CD14-positive monocyte (primary cell): Measurements from ENCODE around the gene XIRP2. TPM values are rescaled to one million over a fixed set of nuclear protein-coding genes. Genes with fewer than 3 reads are reported as not detected.

Experiments used
- DNase-seq, 3 donors: peaks; one replicate each; pipeline ENCODE4 v3.0.0-alpha.2; 2011 to 2022
- H2AFZ ChIP-seq: 2 replicates; pipeline ENCODE4 v1.6.0; 2012; ENCODE audit warnings: mild to moderate bottlenecking, low read depth, low read length, inconsistent platforms; ENCODE audit not compliant: insufficient read depth, poor library complexity, severe bottlenecking
- H3K27ac ChIP-seq, 2 donors: 1 replicate in 1 of 2; 2 replicates in 1 of 2; pipeline ENCODE4 v1.5.1; 2012 to 2013; ENCODE audit warnings: low read length in 2 of 2, control low read depth in 1 of 2, inconsistent platforms in 1 of 2, low read depth in 1 of 2, mild to moderate bottlenecking in 1 of 2
- H3K27me3 ChIP-seq, 2 donors: one replicate each; pipeline versions ENCODE4 v1.6.0 to v1.6.1; 2011 to 2013; ENCODE audit warnings: low read length in 2 of 2; ENCODE audit not compliant: control insufficient read depth in 2 of 2, insufficient read depth in 2 of 2
- H3K36me3 ChIP-seq, 2 donors: replicated peaks in 1 of 2; 1 replicate in 1 of 2; 2 replicates in 1 of 2; pipeline versions ENCODE4 v1.5.1 to v1.6.1; 2012 to 2013; ENCODE audit warnings: low read length in 2 of 2, control low read depth in 1 of 2, inconsistent platforms in 1 of 2, mild to moderate bottlenecking in 1 of 2; ENCODE audit not compliant: insufficient read depth in 2 of 2, control insufficient read depth in 1 of 2
- H3K4me1 ChIP-seq, 2 donors: 1 replicate in 1 of 2; 2 replicates in 1 of 2; pipeline versions ENCODE4 v1.5.1 to v1.6.1; 2012 to 2013; ENCODE audit warnings: low read length in 2 of 2, control low read depth in 1 of 2, inconsistent platforms in 1 of 2, mild to moderate bottlenecking in 1 of 2, moderate library complexity in 1 of 2; ENCODE audit not compliant: insufficient read depth in 2 of 2, control insufficient read depth in 1 of 2
- H3K4me2 ChIP-seq: replicated peaks from 2 replicates; pipeline ENCODE3; 2012; ENCODE audit warnings: low read length, moderate library complexity, mild to moderate bottlenecking; ENCODE audit not compliant: poor library complexity, severe bottlenecking; ENCODE audit errors: extremely low read depth
- H3K4me3 ChIP-seq, 3 experiments: fragments of 200-600 bp in 1 of 3; sonication (generic) in 1 of 3; replicated peaks in 1 of 3; 1 replicate in 2 of 3; 2 replicates in 1 of 3; pipeline ENCODE4 v1.5.1; 2011 to 2013; ENCODE audit warnings: low read length in 3 of 3, mild to moderate bottlenecking in 3 of 3, control low read depth in 2 of 3, low read depth in 2 of 3, inconsistent platforms in 1 of 3, moderate library complexity in 1 of 3
- H3K79me2 ChIP-seq: 2 replicates; pipeline ENCODE4 v1.6.0; 2012; ENCODE audit warnings: mild to moderate bottlenecking, control low read depth, inconsistent platforms, low read length, moderate library complexity; ENCODE audit not compliant: insufficient read depth
- H3K9ac ChIP-seq: 2 replicates; pipeline ENCODE4 v1.6.0; 2017; ENCODE audit warnings: low read length, mild to moderate bottlenecking; ENCODE audit not compliant: insufficient read depth, poor library complexity, severe bottlenecking
- H3K9me3 ChIP-seq, 2 donors: replicated peaks in 1 of 2; 1 replicate in 1 of 2; 2 replicates in 1 of 2; pipeline versions ENCODE4 v1.5.1 to v1.6.1; 2012 to 2013; ENCODE audit warnings: low read length in 2 of 2, control low read depth in 1 of 2; ENCODE audit not compliant: control insufficient read depth in 1 of 2, insufficient read depth in 1 of 2
- H4K20me1 ChIP-seq: 2 replicates; pipeline ENCODE4 v1.6.0; 2012; ENCODE audit warnings: mild to moderate bottlenecking, low read length, control low read depth, moderate library complexity; ENCODE audit not compliant: insufficient read depth
- H3K27ac Mint-ChIP-seq, 7 donors: one replicate each; pipeline ENCODE4 v1.8.0; 2020; ENCODE audit warnings: mild to moderate bottlenecking in 7 of 7, mixed read lengths in 7 of 7, moderate library complexity in 6 of 7, inconsistent platforms in 2 of 7
- H3K27me3 Mint-ChIP-seq, 3 donors: one replicate each; pipeline ENCODE4 v1.8.0; 2021 to 2022; ENCODE audit warnings: low read depth in 3 of 3, mild to moderate bottlenecking in 3 of 3, mixed read lengths in 3 of 3, moderate library complexity in 3 of 3, inconsistent platforms in 1 of 3
- H3K36me3 Mint-ChIP-seq, 2 donors: one replicate each; pipeline ENCODE4 v1.8.0; 2020; ENCODE audit warnings: mixed read lengths in 2 of 2, inconsistent platforms in 1 of 2, mild to moderate bottlenecking in 1 of 2
- H3K4me1 Mint-ChIP-seq: one replicate; pipeline ENCODE4 v1.8.0; 2020; ENCODE audit warnings: mild to moderate bottlenecking, mixed read lengths
- H3K4me3 Mint-ChIP-seq, 2 donors: one replicate each; pipeline ENCODE4 v1.8.0; 2020; ENCODE audit warnings: mild to moderate bottlenecking in 2 of 2, mixed read lengths in 2 of 2, moderate library complexity in 1 of 2
- H3K9me3 Mint-ChIP-seq, 7 donors: one replicate each; pipeline ENCODE4 v1.8.0; 2020 to 2022; ENCODE audit warnings: mixed read lengths in 7 of 7, mild to moderate bottlenecking in 6 of 7, moderate library complexity in 6 of 7, inconsistent platforms in 2 of 7
- CTCF ChIP-seq: fragments of 200-600 bp; IDR thresholded peaks from one replicate; pipeline ENCODE4 v1.8.0; 2022; ENCODE audit warnings: antibody characterized with exemption, mild to moderate bottlenecking
- WGBS: methylation state at CpG from one replicate; pipeline ENCODE4 v1.1.5; 2013; ENCODE audit warnings: missing lambda C conversion rate; ENCODE audit not compliant: insufficient coverage; 5-methylcytosine and 5-hydroxymethylcytosine counted together
- intact Hi-C, 2 donors: fragments of 100-400 bp; cut with micrococcal nuclease; formaldehyde crosslinking; loops; one replicate each; pipeline versions ENCODE4 v1.15.0 to v1.15.1; 2023
- polyA plus RNA-seq, 3 donors: library from polyadenylated mRNA; depleted of rRNA in 1 of 3; unstranded in 2 of 3; stranded (reverse) in 1 of 3; fragments of 300-500 nt in 2 of 3; fragments of >200 nt in 1 of 3; fragmentation: Illumina TruSeq in 2 of 3; gene quantifications; 1 replicate in 2 of 3; 2 replicates in 1 of 3; pipeline ENCODE4 v1.2.3, GENCODE V29; 2012 to 2021

XIRP2 gene
- polyA plus RNA-seq, 3 donors, result not detected

DNA sequence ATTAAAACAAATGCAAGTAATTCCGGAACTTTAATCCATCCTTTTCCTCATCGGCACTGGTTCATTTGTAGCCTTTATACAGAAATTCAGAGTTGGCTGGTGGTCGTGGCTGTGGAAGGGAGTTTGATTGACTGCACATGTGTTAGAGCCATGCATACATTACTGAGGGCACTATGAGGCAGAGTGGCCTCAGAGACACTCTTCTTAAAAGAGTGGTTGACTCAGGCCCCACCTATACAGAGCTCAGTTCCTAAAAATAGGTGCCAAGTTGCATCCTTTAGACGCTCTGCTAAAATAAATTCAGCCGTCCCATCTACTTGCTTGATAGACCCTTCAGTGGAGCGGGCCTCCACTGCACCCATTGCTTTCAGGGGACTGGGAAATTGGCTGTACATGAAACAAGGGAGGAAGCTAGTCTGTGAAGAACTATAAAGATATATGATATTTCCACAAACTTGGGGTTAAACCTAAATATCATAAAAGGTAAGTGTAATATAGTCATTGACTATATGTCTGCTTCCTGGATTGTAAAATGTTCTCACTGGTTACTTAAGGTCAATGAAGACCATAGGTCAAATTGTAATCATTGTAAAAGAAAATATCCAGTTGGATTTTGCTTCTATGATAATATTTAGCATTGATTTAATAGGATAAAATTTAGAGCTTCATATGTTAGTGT is 298.9 kb downstream of the XIRP2 start:
- H3K9me3 ChIP-seq, result no peaks in the 10 kb centered on the region
- H3K27me3 Mint-ChIP-seq, result no peaks in the 10 kb centered on the region
- H3K4me3 Mint-ChIP-seq, result no peak overlapping the region
- H3K36me3 ChIP-seq, result no peaks in the 10 kb centered on the region
- no peak overlapping the region for H2AFZ ChIP-seq
- no peak overlapping the region for H3K4me3 ChIP-seq
- H3K9ac ChIP-seq, result no peak overlapping the region
- WGBS, result 83% methylated on average over 1 of the region's 6 CpGs
- H3K4me1 Mint-ChIP-seq, result peaks cover 1% of the 10 kb centered on the region
- intact Hi-C loops, result no loop called here
- H3K27me3 ChIP-seq, result no peaks in the 10 kb centered on the region
- no peaks in the 10 kb centered on the region for H3K4me1 ChIP-seq
- H3K79me2 ChIP-seq, result no peaks in the 10 kb centered on the region
- TF ChIP-seq CTCF, result no peak
- no peak overlapping the region for H3K4me2 ChIP-seq
- H3K27ac Mint-ChIP-seq, result no peak overlapping the region
- H3K36me3 Mint-ChIP-seq, result no peaks in the 10 kb centered on the region
- no peaks in the 10 kb centered on the region for H4K20me1 ChIP-seq
- H3K9me3 Mint-ChIP-seq, result peaks cover 0 to 3% (median 0%) of the 10 kb centered on the region in 7 donors
- no peak for DNase-seq
- H3K27ac ChIP-seq, result no peak overlapping the region

- DNase-seq, result no peak
- no peak overlapping the region for H3K4me2 ChIP-seq
- Mint-ChIP-seq H3K36me3 (no peaks in the 10 kb centered on the region), H3K9me3 (peaks cover 0 to 3% (median 0%) of the 10 kb centered on the region in 7 donors), H3K27me3 (no peaks in the 10 kb centered on the region), H3K4me1 (peaks cover 4% of the 10 kb centered on the region), H3K4me3 (no peak overlapping the region), H3K27ac (no peak overlapping the region)
- H4K20me1 ChIP-seq, result no peaks in the 10 kb centered on the region
- 100% methylated on average over 1 of the region's 5 CpGs for WGBS
- H2AFZ ChIP-seq, result no peak overlapping the region
- no peaks in the 10 kb centered on the region for H3K4me1 ChIP-seq
- no peaks in the 10 kb centered on the region for H3K79me2 ChIP-seq
- H3K27ac ChIP-seq, result no peak overlapping the region
- no peak overlapping the region for H3K9ac ChIP-seq
- H3K9me3 ChIP-seq, result no peaks in the 10 kb centered on the region
- no peaks in the 10 kb centered on the region for H3K27me3 ChIP-seq
- H3K4me3 ChIP-seq, result no peak overlapping the region
- no peak for TF ChIP-seq CTCF
- intact Hi-C loops, result no loop called here
- H3K36me3 ChIP-seq, result no peaks in the 10 kb centered on the region
These were observed 300.0 kb downstream of the XIRP2 start for GRCh38 chr2:167187978-167188967.
